Measurements from ENCODE around the gene OPN1LW.
"Not testable (repeated sequence)": the region's sequence is repeated elsewhere in the genome, so short reads cannot be mapped to it uniquely, and the experiment has no call there.

GRCh38 chrX:154159345-154159744 is 15.3 kb downstream of the OPN1LW start:
- not testable (repeated sequence) for TF ChIP-seq POLR2AphosphoS5 (IDR thresholded peaks at IDR 0.05; ENCODE audit: low read depth, low read length); POLR2A (IDR thresholded peaks at IDR 0.05; ENCODE audit: low read depth, low read length); TAF1 (IDR thresholded peaks at IDR 0.05; ENCODE audit: borderline replicate concordance, low read depth, low read length)
